SU-DHL-6 (cell line): ENCODE results near the gene TPRA1.

Source experiments
- H2AFZ ChIP-seq: fragments of 200-600 bp; sonication (generic); 2 replicates; pipeline ENCODE4 v1.6.1; 2014; ENCODE audit warnings: low read depth, mild to moderate bottlenecking, moderate library complexity, mixed read lengths, antibody characterized with exemption, low read length; ENCODE audit not compliant: severe bottlenecking
- H3F3A ChIP-seq: fragments of 200-600 bp; shearing (Covaris generic); 2 replicates; pipeline ENCODE4 v1.6.0; 2016; ENCODE audit warnings: antibody characterized with exemption, mild to moderate bottlenecking; ENCODE audit not compliant: insufficient read depth
- H3K27ac ChIP-seq: fragments of 200-600 bp; sonication (generic); 2 replicates; pipeline ENCODE4 v1.5.1; 2016; ENCODE audit warnings: low read depth, mild to moderate bottlenecking, low read length, moderate library complexity, mixed read lengths
- H3K27me3 ChIP-seq: fragments of 200-600 bp; sonication (generic), shearing (Covaris generic); 2 replicates; pipeline ENCODE4 v1.6.0; 2014; ENCODE audit warnings: mild to moderate bottlenecking, low read length
- H3K36me3 ChIP-seq: fragments of 200-600 bp; sonication (generic); 2 replicates; pipeline ENCODE4 v1.6.1; 2014; ENCODE audit warnings: mild to moderate bottlenecking, low read length, mixed read lengths
- H3K4me2 ChIP-seq: fragments of 300-600, 200-600 bp; shearing (Covaris generic), sonication (generic); 2 replicates; pipeline ENCODE4 v1.6.0; 2014; ENCODE audit warnings: low read length, low read depth, mild to moderate bottlenecking; ENCODE audit not compliant: poor library complexity, severe bottlenecking
- H3K4me3 ChIP-seq: fragments of 200-600 bp; sonication (generic); 2 replicates; pipeline ENCODE4 v1.5.1; 2014; ENCODE audit warnings: antibody characterized with exemption, low read length, mild to moderate bottlenecking, mixed read lengths; ENCODE audit not compliant: insufficient read depth, poor library complexity, severe bottlenecking
- H3K79me2 ChIP-seq: fragments of 200-600 bp; sonication (generic); 2 replicates; pipeline ENCODE4 v1.6.1; 2014; ENCODE audit warnings: mild to moderate bottlenecking, low read length, moderate library complexity; ENCODE audit not compliant: insufficient read depth
- H3K9ac ChIP-seq: fragments of 200-600 bp; sonication (generic); 2 replicates; pipeline ENCODE4 v1.7.0; 2014; ENCODE audit warnings: mild to moderate bottlenecking, low read length
- H3K9me2 ChIP-seq: fragments of 200-600 bp; sonication (generic); replicated peaks from 2 replicates; pipeline ENCODE4 v1.6.1; 2014; ENCODE audit warnings: low read length; ENCODE audit not compliant: insufficient read depth
- H3K9me3 ChIP-seq: fragments of 200-600 bp; sonication (generic); 2 replicates; pipeline ENCODE4 v1.6.1; 2014; ENCODE audit warnings: low read length, mixed read lengths; ENCODE audit not compliant: insufficient read depth
- H4K20me1 ChIP-seq: fragments of 200-600 bp; sonication (generic); 2 replicates; pipeline ENCODE4 v1.6.1; 2014; ENCODE audit warnings: low read depth, mild to moderate bottlenecking, antibody characterized with exemption, low read length, moderate library complexity, mixed read lengths
- CTCF ChIP-seq: fragments of 200-600 bp; sonication (generic); IDR thresholded peaks from one replicate; pipeline ENCODE4 v1.5.1; 2017; ENCODE audit warnings: antibody characterized with exemption, mild to moderate bottlenecking, low read length, moderate library complexity; ENCODE audit not compliant: insufficient read depth, poor library complexity, severe bottlenecking
- EZH2phosphoT487 ChIP-seq: fragments of 200-600 bp; sonication (generic), shearing (Covaris generic); conservative IDR thresholded peaks from 2 replicates; pipeline ENCODE4 v1.6.1; 2018; ENCODE audit warnings: mild to moderate bottlenecking, antibody characterized with exemption, low read length, moderate library complexity, mixed read lengths

Gene TPRA1

GRCh38 chr3:127578802-127579201, 11.7 kb downstream of the TPRA1 start:
- no peak overlapping the region for H3K4me2 ChIP-seq
- no peak overlapping the region for H2AFZ ChIP-seq
- H3K4me3 ChIP-seq = no peak overlapping the region
- no peaks in the 10 kb centered on the region for H3K27me3 ChIP-seq
- no peaks in the 10 kb centered on the region for H3F3A ChIP-seq
- no peak for TF ChIP-seq CTCF
- no peak for TF ChIP-seq EZH2phosphoT487
- 0 out of 2 replicates have a peak, but pooled peaks cover 2% of the 10 kb centered on the region for H3K36me3 ChIP-seq
- peaks cover 8% of the 10 kb centered on the region; the same call in 1 of the 2 replicates for H3K79me2 ChIP-seq
- no peaks in the 10 kb centered on the region for H3K9me3 ChIP-seq
- H3K27ac ChIP-seq = no peak overlapping the region
- H3K9ac ChIP-seq = no peak overlapping the region
- H3K9me2 ChIP-seq = no peaks in the 10 kb centered on the region
- peaks cover 3% of the 10 kb centered on the region; the same call in 1 of the 2 replicates for H4K20me1 ChIP-seq

- H3K4me2 ChIP-seq = no peak overlapping the region
- H2AFZ ChIP-seq = no peak overlapping the region
- H3K36me3 ChIP-seq = 0 out of 2 replicates have a peak, but pooled peaks cover 2% of the 10 kb centered on the region
- peaks cover 4% of the 10 kb centered on the region; the same call in 1 of the 2 replicates for H3K79me2 ChIP-seq
- no peaks in the 10 kb centered on the region for H3K9me3 ChIP-seq
- no peaks in the 10 kb centered on the region for H3K9me2 ChIP-seq
- no peaks in the 10 kb centered on the region for H3K27me3 ChIP-seq
- H3F3A ChIP-seq = no peaks in the 10 kb centered on the region
- TF ChIP-seq EZH2phosphoT487 = no peak
- TF ChIP-seq CTCF = no peak
- H3K27ac ChIP-seq = no peak overlapping the region
- no peak overlapping the region for H3K4me3 ChIP-seq
- no peak overlapping the region for H3K9ac ChIP-seq
- H4K20me1 ChIP-seq = peaks cover 3% of the 10 kb centered on the region; the same call in 1 of the 2 replicates
Measured at GRCh38 chr3:127578168-127578567, 12.4 kb downstream of the TPRA1 start.

- Histone ChIP-seq H3K36me3 (0 out of 2 replicates have a peak, but pooled peaks cover 2% of the 10 kb centered on the region), H2AFZ (no peak overlapping the region), H3K9me2 (no peaks in the 10 kb centered on the region), H3F3A (no peaks in the 10 kb centered on the region), H3K4me3 (no peak overlapping the region), H3K79me2 (peaks cover 4% of the 10 kb centered on the region; the same call in 1 of the 2 replicates), H3K9me3 (no peaks in the 10 kb centered on the region), H4K20me1 (peaks cover 3% of the 10 kb centered on the region; the same call in 1 of the 2 replicates), H3K27me3 (no peaks in the 10 kb centered on the region), H3K9ac (no peak overlapping the region), H3K4me2 (no peak overlapping the region), H3K27ac (no peak overlapping the region)
- TF ChIP-seq CTCF = no peak
- TF ChIP-seq EZH2phosphoT487 = no peak
Measured at GRCh38 chr3:127577448-127577847, 13.1 kb downstream of the TPRA1 start.
